Activated CD4-positive, alpha-beta T cell treated with anti-CD3 and anti-CD28 coated beads for 36 hours (primary cell): ENCODE data around the gene P3H1. TPM values are rescaled to one million over a fixed set of nuclear protein-coding genes. Genes with fewer than 3 reads are reported as not detected.
"Not testable (repeated sequence)": the region's sequence is repeated elsewhere in the genome, so short reads cannot be mapped to it uniquely, and the experiment has no call there.

ENCODE experiments used
- ATAC-seq: fragments of 200-7000 bp; cut with Tn5 transposase; one replicate; pipeline ENCODE4 v1.10.0; 2021; ENCODE audit warnings: mild to moderate bottlenecking, moderate library complexity
- CTCF ChIA-PET: fragments of 350-600 bp; sonication (Branson Sonifier 250); formaldehyde crosslinking; loops from one replicate; lab custom pipeline; 2021; ENCODE audit warnings: antibody characterized with exemption; lab: Charles Lee
- POLR2A ChIA-PET: fragments of 350-600 bp; sonication (Branson Sonifier 250); formaldehyde crosslinking; loops from one replicate; lab custom pipeline; 2021; ENCODE audit warnings: antibody characterized with exemption, inconsistent platforms; lab: Charles Lee
- DNase-seq: peaks from one replicate; pipeline ENCODE4 v3.0.0-alpha.2; 2020
- H3K27ac Mint-ChIP-seq: one replicate; pipeline ENCODE4 v1.8.0; 2021; ENCODE audit warnings: mixed read lengths
- H3K27me3 Mint-ChIP-seq: one replicate; pipeline ENCODE4 v1.8.0; 2021; ENCODE audit warnings: mixed read lengths
- H3K36me3 Mint-ChIP-seq: one replicate; pipeline ENCODE4 v1.8.0; 2021; ENCODE audit warnings: low read depth, mixed read lengths
- H3K4me1 Mint-ChIP-seq: one replicate; pipeline ENCODE4 v1.8.0; 2021; ENCODE audit warnings: mixed read lengths
- H3K4me3 Mint-ChIP-seq: one replicate; pipeline ENCODE4 v1.8.0; 2021; ENCODE audit warnings: mild to moderate bottlenecking, moderate library complexity, mixed read lengths
- H3K9me3 Mint-ChIP-seq: one replicate; pipeline ENCODE4 v1.8.0; 2021; ENCODE audit warnings: low read depth, mixed read lengths
- intact Hi-C, 2 experiments: fragments of 100-400 bp; cut with DNase I in 1 of 2; cut with micrococcal nuclease in 1 of 2; formaldehyde crosslinking; loops; one replicate each; pipeline versions ENCODE4 v1.14.2 to v1.15.1; 2022 to 2024; cut with DNase I, micrococcal nuclease
- total RNA-seq, 2 experiments: library from RNA; stranded (reverse); gene quantifications; one replicate each; pipeline ENCODE4 v1.2.3, GENCODE V29; 2021

Gene P3H1
- total RNA-seq, result 10 to 100 TPM; 24.3 to 28.8 TPM

GRCh38 chr1:42766741-42767509 lies at the start of gene P3H1, which contains the start of gene C1orf50:
Gene P3H1 (minus strand): TSS chr1:42767028. CDS start chr1:42766971, 57 bp downstream.
Gene C1orf50 (plus strand): TSS chr1:42767249. CDS start chr1:42767312, 63 bp downstream.
- Mint-ChIP-seq H3K9me3 (no peaks in the 10 kb centered on the region), H3K27ac (peak within 1 kb of the TSS; percentile 85), H3K4me3 (no peak within 1 kb of the TSS), H3K4me1 (peaks cover 36% of the 10 kb centered on the region), H3K36me3 (peaks cover 20% of the 10 kb centered on the region), H3K27me3 (no peaks in the 10 kb centered on the region)
- CTCF ChIA-PET, result interaction anchor here (0.6 to 2.9 kb wide), 17 partner anchors 9 to 318 kb away, joined by 3 to 20 read pairs (median 3); partner anchors contain the start of genes ERMAP, SVBP, YBX1 and ZNF691
- peak; percentile 100 for DNase-seq
- POLR2A ChIA-PET, result interaction anchor here (0.5 to 2.1 kb wide), 13 partner anchors 10 to 264 kb away, joined by 3 to 13 read pairs (median 4); partner anchors contain the start of genes ERMAP, SVBP and ZNF691
- intact Hi-C loops, result loop anchor here (1.0 to 5.0 kb wide), 16 partner anchors 50 to 1446 kb away; partner anchors contain the start of genes CFAP57 (in 2 of the 2), EBNA1BP2 (in 2 of the 2), ERMAP (in 2 of the 2) and SLC2A1 (in 2 of the 2)
- ATAC-seq, result peak; percentile 96

- Mint-ChIP-seq H3K4me1 (peaks cover 16% of the 10 kb centered on the region), H3K9me3 (no peaks in the 10 kb centered on the region), H3K36me3 (peaks cover 4% of the 10 kb centered on the region), H3K27ac (peak overlapping the region; percentile 84), H3K4me3 (peak overlapping the region; percentile 77), H3K27me3 (peaks cover 2% of the 10 kb centered on the region)
- POLR2A ChIA-PET, result interaction anchor here (0.6 to 2.8 kb wide), 4 partner anchors 30 to 56 kb away, joined by 3 to 13 read pairs (median 8); partner anchors contain the start of genes C1orf50, P3H1 and ZNF691
- peak; percentile 41 for DNase-seq
- intact Hi-C loops, result loop anchor here in 1 of 2 experiments (2.0 kb wide), 2 partner anchors 133 to 1215 kb away; partner anchors contain the start of genes SLC6A9 and YBX1
- ATAC-seq, result peak; percentile 10
- CTCF ChIA-PET, result interaction anchor here (0.6 to 3.9 kb wide), 7 partner anchors 9 to 191 kb away, joined by 3 to 27 read pairs (median 5); partner anchors contain the start of genes C1orf50, P3H1 and ZNF691
Measured at GRCh38 chr1:42815941-42816584, 49.2 kb upstream of the P3H1 start.

GRCh38 chr1:42814815-42815214 lies 48.0 kb upstream of the P3H1 start:
- H3K9me3 Mint-ChIP-seq, DNase-seq, intact Hi-C loops, H3K27me3 Mint-ChIP-seq, H3K36me3 Mint-ChIP-seq, H3K4me3 Mint-ChIP-seq, POLR2A ChIA-PET, H3K27ac Mint-ChIP-seq, ATAC-seq: not testable (repeated sequence)
- peaks cover 16% of the 10 kb centered on the region for H3K4me1 Mint-ChIP-seq
- CTCF ChIA-PET, result interaction anchor here (3.9 kb wide), 1 partner anchor 32 kb away, joined by 27 read pairs; the partner anchor contains the start of gene ZNF691

GRCh38 chr1:42807056-42807668 lies 40.3 kb upstream of the P3H1 start:
- Mint-ChIP-seq H3K4me3 (no peak overlapping the region), H3K27ac (no peak overlapping the region), H3K4me1 (peaks cover 3% of the 10 kb centered on the region), H3K27me3 (no peaks in the 10 kb centered on the region), H3K9me3 (no peaks in the 10 kb centered on the region), H3K36me3 (peaks cover 5% of the 10 kb centered on the region)
- ATAC-seq, result no peak
- ChIA-PET CTCF (interaction anchor here (1.1 kb wide), 1 partner anchor 18 kb away, joined by 3 read pairs; no protein-coding TSS in a partner anchor), POLR2A (interaction anchor here (0.5 kb wide), 1 partner anchor 24 kb away, joined by 4 read pairs; no protein-coding TSS in a partner anchor)
- DNase-seq, result no peak
- intact Hi-C loops, result no loop called here

- Mint-ChIP-seq H3K36me3 (peaks cover 5% of the 10 kb centered on the region), H3K9me3 (no peaks in the 10 kb centered on the region), H3K27me3 (no peaks in the 10 kb centered on the region), H3K4me1 (peaks cover 3% of the 10 kb centered on the region), H3K27ac (no peak overlapping the region), H3K4me3 (no peak overlapping the region)
- intact Hi-C loops, result no loop called here
- POLR2A ChIA-PET, result no interaction called here
- no peak for DNase-seq
- no peak for ATAC-seq
- CTCF ChIA-PET, result interaction anchor here (0.5 to 0.8 kb wide), 2 partner anchors 27 to 97 kb away, joined by 3 to 4 read pairs; no protein-coding TSS in a partner anchor
Measured at GRCh38 chr1:42806593-42806992, 39.8 kb upstream of the P3H1 start.

- intact Hi-C loops, result no loop called here
- peaks cover 3% of the 10 kb centered on the region for H3K4me1 Mint-ChIP-seq
- no peak overlapping the region for H3K4me3 Mint-ChIP-seq
- H3K27me3 Mint-ChIP-seq, result no peaks in the 10 kb centered on the region
- H3K36me3 Mint-ChIP-seq, result peaks cover 5% of the 10 kb centered on the region
- H3K27ac Mint-ChIP-seq, result no peak overlapping the region
- POLR2A ChIA-PET, result no interaction called here
- DNase-seq, result no peak
- CTCF ChIA-PET, result interaction anchor here (0.5 to 0.8 kb wide), 2 partner anchors 26 to 97 kb away, joined by 3 to 4 read pairs; no protein-coding TSS in a partner anchor
- H3K9me3 Mint-ChIP-seq, result no peaks in the 10 kb centered on the region
- no peak for ATAC-seq
Measured at GRCh38 chr1:42806171-42806570, 39.3 kb upstream of the P3H1 start.

GRCh38 chr1:42801832-42802473 lies 35.1 kb upstream of the P3H1 start:
- Mint-ChIP-seq H3K4me3 (no peak overlapping the region), H3K4me1 (no peaks in the 10 kb centered on the region), H3K27me3 (no peaks in the 10 kb centered on the region), H3K36me3 (peaks cover 5% of the 10 kb centered on the region), H3K9me3 (no peaks in the 10 kb centered on the region), H3K27ac (no peak overlapping the region)
- POLR2A ChIA-PET, result no interaction called here
- DNase-seq, result no peak
- no peak for ATAC-seq
- CTCF ChIA-PET, result interaction anchor here (0.6 kb wide), 1 partner anchor 1336 kb away, joined by 3 read pairs; no protein-coding TSS in a partner anchor
- intact Hi-C loops, result no loop called here

GRCh38 chr1:42797979-42798378 lies 31.2 kb upstream of the P3H1 start:
- ChIA-PET POLR2A (no interaction called here), CTCF (interaction anchor here (1.3 kb wide), 1 partner anchor 276 kb away, joined by 3 read pairs; no protein-coding TSS in a partner anchor)
- Mint-ChIP-seq H3K4me3 (no peak overlapping the region), H3K4me1 (no peaks in the 10 kb centered on the region), H3K36me3 (no peaks in the 10 kb centered on the region), H3K27ac (no peak overlapping the region), H3K9me3 (no peaks in the 10 kb centered on the region), H3K27me3 (no peaks in the 10 kb centered on the region)
- DNase-seq, result no peak
- ATAC-seq, result no peak
- intact Hi-C loops, result no loop called here

- no peak for DNase-seq
- H3K27ac Mint-ChIP-seq, result no peak overlapping the region
- no peaks in the 10 kb centered on the region for H3K9me3 Mint-ChIP-seq
- no peak overlapping the region for H3K4me3 Mint-ChIP-seq
- ChIA-PET POLR2A (no interaction called here), CTCF (no interaction called here)
- ATAC-seq, result no peak
- H3K36me3 Mint-ChIP-seq, result no peaks in the 10 kb centered on the region
- no peaks in the 10 kb centered on the region for H3K4me1 Mint-ChIP-seq
- intact Hi-C loops, result no loop called here
- no peaks in the 10 kb centered on the region for H3K27me3 Mint-ChIP-seq
Measured at GRCh38 chr1:42797414-42797813, 30.6 kb upstream of the P3H1 start.

- ATAC-seq, result no peak
- H3K4me3 Mint-ChIP-seq, result no peak overlapping the region
Measured at GRCh38 chr1:42793824-42794223, 27.0 kb upstream of the P3H1 start.

More at GRCh38 chr1:42793824-42794223, 27.0 kb upstream of the P3H1 start:
- CTCF ChIA-PET, result no interaction called here
- no peak for DNase-seq
- H3K27ac Mint-ChIP-seq, result no peak overlapping the region
- POLR2A ChIA-PET, result no interaction called here
- no peaks in the 10 kb centered on the region for H3K9me3 Mint-ChIP-seq
- no peaks in the 10 kb centered on the region for H3K27me3 Mint-ChIP-seq
- H3K4me1 Mint-ChIP-seq, result no peaks in the 10 kb centered on the region
- intact Hi-C loops, result no loop called here
- no peaks in the 10 kb centered on the region for H3K36me3 Mint-ChIP-seq
